Liver (tissue), 9 donors: ENCODE measurements around the gene HBG2. TPM values are rescaled to one million over a fixed set of nuclear protein-coding genes. Genes with fewer than 3 reads are reported as not detected.

Experiments
- DNase-seq: peaks from one replicate; pipeline ENCODE4 v3.0.0-alpha.2; 2017; ENCODE audit warnings: low spot score
- H3K27ac ChIP-seq, 2 donors: one replicate each; pipeline ENCODE4 v1.7.0; 2013; ENCODE audit warnings: inconsistent platforms in 2 of 2, low read length in 2 of 2, control low read depth in 1 of 2, low read depth in 1 of 2, mild to moderate bottlenecking in 1 of 2
- H3K27me3 ChIP-seq, 4 donors: one replicate each; pipeline versions ENCODE4 v1.6.1 to v1.7.0; 2013; ENCODE audit warnings: low read length in 3 of 4, inconsistent platforms in 1 of 4, mild to moderate bottlenecking in 1 of 4, moderate library complexity in 1 of 4; ENCODE audit not compliant: control insufficient read depth in 4 of 4, insufficient read depth in 4 of 4
- H3K36me3 ChIP-seq, 4 donors: one replicate each; pipeline versions ENCODE4 v1.6.1 to v1.7.0; 2013; ENCODE audit warnings: low read length in 3 of 4, mild to moderate bottlenecking in 3 of 4, low read depth in 1 of 4, moderate library complexity in 1 of 4; ENCODE audit not compliant: control insufficient read depth in 4 of 4, insufficient read depth in 3 of 4
- H3K4me1 ChIP-seq, 4 donors: one replicate each; pipeline versions ENCODE4 v1.6.1 to v1.7.0; 2013; ENCODE audit warnings: low read length in 3 of 4, mild to moderate bottlenecking in 3 of 4, moderate library complexity in 1 of 4; ENCODE audit not compliant: control insufficient read depth in 4 of 4, insufficient read depth in 4 of 4
- H3K4me3 ChIP-seq, 3 donors: one replicate each; pipeline versions ENCODE4 v1.6.1 to v1.7.0; 2013; ENCODE audit warnings: low read length in 3 of 3, control low read depth in 1 of 3, low read depth in 1 of 3, mild to moderate bottlenecking in 1 of 3
- H3K9ac ChIP-seq, 2 donors: one replicate each; pipeline ENCODE4 v1.7.0; 2013; ENCODE audit warnings: low read length in 2 of 2, mild to moderate bottlenecking in 2 of 2, moderate library complexity in 2 of 2, control low read depth in 1 of 2, low read depth in 1 of 2
- H3K9me3 ChIP-seq, 4 donors: one replicate each; pipeline versions ENCODE4 v1.6.1 to v1.7.0; 2013; ENCODE audit warnings: low read length in 3 of 4; ENCODE audit not compliant: control insufficient read depth in 4 of 4
- EGR1 ChIP-seq, 2 donors: IDR thresholded peaks; 2 replicates each; pipeline ENCODE4 v1.6.1; 2016 to 2018; ENCODE audit warnings: antibody characterized with exemption in 2 of 2, low read depth in 2 of 2
- FOXA1 ChIP-seq: IDR thresholded peaks from 2 replicates; pipeline ENCODE4 v1.6.1; 2016; ENCODE audit warnings: antibody characterized with exemption
- FOXA2 ChIP-seq: IDR thresholded peaks from 2 replicates; pipeline ENCODE4 v1.6.1; 2016; ENCODE audit warnings: antibody characterized with exemption
- HNF4A ChIP-seq, 2 donors: conservative IDR thresholded peaks; 2 replicates each; pipeline ENCODE4 v1.6.1; 2016; ENCODE audit warnings: antibody characterized with exemption in 2 of 2, mild to moderate bottlenecking in 2 of 2
- HNF4G ChIP-seq: IDR thresholded peaks from 2 replicates; pipeline ENCODE4 v1.6.1; 2016; ENCODE audit warnings: antibody characterized with exemption
- JUND ChIP-seq, 2 donors: IDR thresholded peaks; 2 replicates each; pipeline ENCODE4 v1.6.1; 2016; ENCODE audit warnings: antibody characterized with exemption in 2 of 2
- NR2F2 ChIP-seq: IDR thresholded peaks from 2 replicates; pipeline ENCODE4 v1.6.1; 2016; ENCODE audit warnings: antibody characterized with exemption
- RAD21 ChIP-seq, 2 donors: IDR thresholded peaks; 2 replicates each; pipeline ENCODE4 v1.6.1; 2016; ENCODE audit warnings: antibody characterized with exemption in 2 of 2, mild to moderate bottlenecking in 2 of 2
- RXRA ChIP-seq, 2 donors: IDR thresholded peaks; 2 replicates each; pipeline ENCODE4 v1.6.1; 2017 to 2018; ENCODE audit warnings: antibody characterized with exemption in 2 of 2, mild to moderate bottlenecking in 1 of 2
- SP1 ChIP-seq: IDR thresholded peaks from 2 replicates; pipeline ENCODE4 v1.6.1; 2018; ENCODE audit warnings: antibody characterized with exemption, mild to moderate bottlenecking
- TAF1 ChIP-seq: conservative IDR thresholded peaks from 2 replicates; pipeline ENCODE4 v1.6.1; 2016; ENCODE audit warnings: antibody characterized with exemption, mild to moderate bottlenecking
- YY1 ChIP-seq: IDR thresholded peaks from 2 replicates; pipeline ENCODE4 v1.6.1; 2016; ENCODE audit warnings: antibody characterized with exemption, mild to moderate bottlenecking
- WGBS: extraction: QIAGEN DNeasy Blood & Tissue Kit; methylation state at CpG from one replicate; pipeline ENCODE4 v1.1.7; 2013; 5-methylcytosine and 5-hydroxymethylcytosine counted together
- polyA plus RNA-seq, 2 donors: library from polyadenylated mRNA; stranded (reverse) in 1 of 2; unstranded in 1 of 2; fragments of 200-250 nt in 1 of 2; fragments of >200 nt in 1 of 2; fragmentation: Nextera tagmentation in 1 of 2; extraction: Ambion mirVana in 1 of 2; gene quantifications; one replicate each; pipeline versions ENCODE4 v1.2.1 to v1.2.3, GENCODE V29; 2013 to 2015
- total RNA-seq, 2 donors: library from RNA; depleted of rRNA; stranded (reverse); fragments of >200 nt; gene quantifications; one replicate each; pipeline ENCODE4 v1.2.3, GENCODE V29; 2014
- TF ChIP-seq, protein P1 (sequence below): IDR thresholded peaks from 2 replicates; pipeline ENCODE4 v1.6.1; 2016; ENCODE audit warnings: antibody characterized with exemption
- TF ChIP-seq, protein P2 (sequence below): IDR thresholded peaks from 2 replicates; pipeline ENCODE4 v1.6.1; 2016; ENCODE audit warnings: antibody characterized with exemption
- TF ChIP-seq, protein P3 (sequence below): IDR thresholded peaks from 2 replicates; pipeline ENCODE4 v1.6.1; 2016; ENCODE audit warnings: antibody characterized with exemption, mild to moderate bottlenecking
- TF ChIP-seq, protein P4 (sequence below): IDR thresholded peaks from 2 replicates; pipeline ENCODE4 v1.6.1; 2016; ENCODE audit warnings: antibody characterized with exemption
- donor health status: healthy.
- donor health status: healthy.
- donor health status: healthy.
- donor health status: healthy.
- donor health status: healthy.

The HBG2 gene
- total and polyA plus RNA-seq, 4 donors, result 0.71 to 55,632 TPM; not detected in 2

DNA sequence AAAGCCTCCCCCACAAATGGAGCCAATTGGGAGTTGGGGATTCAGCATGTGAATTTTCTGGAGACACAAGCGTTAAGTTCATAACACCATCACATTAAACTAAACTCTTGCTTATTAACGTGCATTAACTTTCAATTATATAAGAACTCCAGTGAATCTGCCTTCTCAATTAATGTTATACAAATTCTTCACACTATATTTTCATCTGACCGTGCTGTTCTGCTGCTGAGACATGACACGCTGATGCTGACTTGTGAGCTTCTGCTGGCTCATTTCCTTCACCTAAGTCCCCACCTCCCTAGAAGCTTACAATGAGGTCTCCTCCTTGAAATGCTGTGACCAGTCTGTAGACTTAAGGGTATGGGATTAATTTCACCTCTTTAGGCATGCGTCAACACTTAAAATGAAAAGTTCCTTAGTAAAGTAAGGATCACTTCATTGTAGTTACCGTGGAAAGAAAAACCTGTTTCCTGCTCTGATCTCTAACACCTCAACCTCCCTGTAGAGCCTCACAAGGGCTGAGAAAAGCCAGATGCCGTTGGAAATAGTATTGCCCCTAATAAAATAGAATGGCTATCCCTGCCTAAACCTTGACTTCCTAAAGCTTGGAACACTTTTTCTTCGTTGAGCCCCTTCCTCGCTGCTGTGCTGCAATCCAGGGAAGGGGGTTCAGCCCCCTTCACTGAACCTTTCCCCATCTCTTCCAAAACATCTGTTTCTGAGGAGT lies 2.2 kb downstream of the HBG2 start:
- Histone ChIP-seq H3K4me3 (no peak overlapping the region), H3K4me1 (no peaks in the 10 kb centered on the region), H3K36me3 (no peaks in the 10 kb centered on the region), H3K27ac (no peak overlapping the region), H3K9ac (no peak overlapping the region), H3K27me3 (peaks cover 0 to 15% (median 0%) of the 10 kb centered on the region in 4 donors), H3K9me3 (no peaks in the 10 kb centered on the region)
- 67% methylated on average over 9 of the region's 9 CpGs for WGBS
- peak; percentile 55 for DNase-seq
- TF ChIP-seq FOXA2, result no peak
- TF ChIP-seq HNF4G, result no peak
- TF ChIP-seq RXRA (IDR thresholded peaks at IDR 0.05), result no peak
- TF ChIP-seq, protein P1, sequence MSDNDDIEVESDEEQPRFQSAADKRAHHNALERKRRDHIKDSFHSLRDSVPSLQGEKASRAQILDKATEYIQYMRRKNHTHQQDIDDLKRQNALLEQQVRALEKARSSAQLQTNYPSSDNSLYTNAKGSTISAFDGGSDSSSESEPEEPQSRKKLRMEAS, result no peak
- TF ChIP-seq NR2F2, result no peak
- no peak for TF ChIP-seq EGR1 (IDR thresholded peaks at IDR 0.05; ENCODE audit: low read depth in 2 of 2)
- TF ChIP-seq TAF1, result no peak
- no peak for TF ChIP-seq JUND (IDR thresholded peaks at IDR 0.05)
- no peak for TF ChIP-seq YY1
- TF ChIP-seq HNF4A (conservative IDR thresholded peaks at IDR 0.05), result no peak
- TF ChIP-seq, protein P2, sequence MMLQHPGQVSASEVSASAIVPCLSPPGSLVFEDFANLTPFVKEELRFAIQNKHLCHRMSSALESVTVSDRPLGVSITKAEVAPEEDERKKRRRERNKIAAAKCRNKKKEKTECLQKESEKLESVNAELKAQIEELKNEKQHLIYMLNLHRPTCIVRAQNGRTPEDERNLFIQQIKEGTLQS, result no peak
- TF ChIP-seq, protein P3, sequence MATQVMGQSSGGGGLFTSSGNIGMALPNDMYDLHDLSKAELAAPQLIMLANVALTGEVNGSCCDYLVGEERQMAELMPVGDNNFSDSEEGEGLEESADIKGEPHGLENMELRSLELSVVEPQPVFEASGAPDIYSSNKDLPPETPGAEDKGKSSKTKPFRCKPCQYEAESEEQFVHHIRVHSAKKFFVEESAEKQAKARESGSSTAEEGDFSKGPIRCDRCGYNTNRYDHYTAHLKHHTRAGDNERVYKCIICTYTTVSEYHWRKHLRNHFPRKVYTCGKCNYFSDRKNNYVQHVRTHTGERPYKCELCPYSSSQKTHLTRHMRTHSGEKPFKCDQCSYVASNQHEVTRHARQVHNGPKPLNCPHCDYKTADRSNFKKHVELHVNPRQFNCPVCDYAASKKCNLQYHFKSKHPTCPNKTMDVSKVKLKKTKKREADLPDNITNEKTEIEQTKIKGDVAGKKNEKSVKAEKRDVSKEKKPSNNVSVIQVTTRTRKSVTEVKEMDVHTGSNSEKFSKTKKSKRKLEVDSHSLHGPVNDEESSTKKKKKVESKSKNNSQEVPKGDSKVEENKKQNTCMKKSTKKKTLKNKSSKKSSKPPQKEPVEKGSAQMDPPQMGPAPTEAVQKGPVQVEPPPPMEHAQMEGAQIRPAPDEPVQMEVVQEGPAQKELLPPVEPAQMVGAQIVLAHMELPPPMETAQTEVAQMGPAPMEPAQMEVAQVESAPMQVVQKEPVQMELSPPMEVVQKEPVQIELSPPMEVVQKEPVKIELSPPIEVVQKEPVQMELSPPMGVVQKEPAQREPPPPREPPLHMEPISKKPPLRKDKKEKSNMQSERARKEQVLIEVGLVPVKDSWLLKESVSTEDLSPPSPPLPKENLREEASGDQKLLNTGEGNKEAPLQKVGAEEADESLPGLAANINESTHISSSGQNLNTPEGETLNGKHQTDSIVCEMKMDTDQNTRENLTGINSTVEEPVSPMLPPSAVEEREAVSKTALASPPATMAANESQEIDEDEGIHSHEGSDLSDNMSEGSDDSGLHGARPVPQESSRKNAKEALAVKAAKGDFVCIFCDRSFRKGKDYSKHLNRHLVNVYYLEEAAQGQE, result no peak
- TF ChIP-seq RAD21 (IDR thresholded peaks at IDR 0.05), result no peak
- no peak for TF ChIP-seq FOXA1

DNA sequence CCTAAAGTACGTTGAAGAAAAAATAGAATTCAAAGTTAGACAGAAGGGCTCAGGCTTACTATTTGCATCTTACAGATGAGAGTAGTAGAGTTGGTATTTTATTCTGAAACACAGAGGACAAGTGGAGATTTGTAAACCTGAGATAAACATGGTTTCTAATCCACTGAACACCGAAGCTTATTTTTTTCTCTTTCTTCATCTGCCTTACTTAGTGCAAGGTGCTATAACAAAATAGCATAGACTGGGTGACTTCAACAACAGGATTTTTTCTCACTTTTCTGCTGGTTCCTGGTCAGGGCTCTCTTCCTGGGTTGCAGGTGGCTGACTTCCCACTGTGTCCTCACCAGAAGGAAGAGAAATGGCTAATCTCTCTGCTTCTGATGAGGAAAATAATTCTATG lies 2.8 kb downstream of the HBG2 start:
- WGBS, result 23% methylated on average over 2 of the region's 2 CpGs
- Histone ChIP-seq H3K27ac (no peak overlapping the region), H3K4me3 (no peak overlapping the region), H3K36me3 (no peaks in the 10 kb centered on the region), H3K9ac (no peak overlapping the region), H3K27me3 (peaks cover 0 to 15% (median 0%) of the 10 kb centered on the region in 4 donors), H3K9me3 (no peaks in the 10 kb centered on the region), H3K4me1 (no peaks in the 10 kb centered on the region)
- TF ChIP-seq YY1, result no peak
- peak; percentile 45 for DNase-seq

DNA sequence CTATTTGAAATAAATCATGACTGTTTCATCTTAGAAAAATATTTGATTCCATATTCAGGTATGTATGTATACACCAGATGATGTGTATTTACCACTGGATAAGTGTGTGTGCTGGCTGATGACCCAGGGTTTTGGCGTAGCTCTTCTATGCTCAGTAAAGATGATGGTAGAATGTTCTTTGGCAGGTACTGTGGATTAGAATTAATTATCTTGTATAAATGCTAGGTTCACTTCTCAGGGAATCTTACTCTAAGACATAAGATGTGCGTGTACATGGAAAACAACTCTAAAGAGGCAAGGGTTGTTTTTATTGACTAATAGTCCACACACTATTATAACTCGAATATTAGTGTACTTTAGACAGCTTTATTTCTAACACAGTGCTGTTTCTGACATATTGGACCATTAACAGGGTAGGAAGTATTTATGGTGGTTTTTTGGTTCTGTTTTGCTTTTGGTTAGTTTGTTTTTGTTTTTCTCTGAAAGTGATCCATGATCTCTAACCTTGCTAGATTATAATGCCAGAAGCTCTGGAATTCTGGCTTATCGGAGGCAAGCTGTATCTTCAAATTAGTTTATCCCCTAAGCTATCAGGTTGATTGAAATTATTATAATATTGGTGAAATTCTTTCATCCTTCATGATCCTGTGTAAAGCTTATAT lies 3.9 kb downstream of the HBG2 start:
- no peak overlapping the region for H3K27ac ChIP-seq
- WGBS, result 81% methylated on average over 4 of the region's 4 CpGs
- TF ChIP-seq RAD21 (IDR thresholded peaks at IDR 0.05) (no peak), YY1 (no peak), JUND (IDR thresholded peaks at IDR 0.05) (no peak), EGR1 (IDR thresholded peaks at IDR 0.05; ENCODE audit: low read depth in 2 of 2) (no peak), RXRA (IDR thresholded peaks at IDR 0.05) (no peak), SP1 (no peak), TAF1 (no peak), NR2F2 (no peak)
- TF ChIP-seq, protein P4, sequence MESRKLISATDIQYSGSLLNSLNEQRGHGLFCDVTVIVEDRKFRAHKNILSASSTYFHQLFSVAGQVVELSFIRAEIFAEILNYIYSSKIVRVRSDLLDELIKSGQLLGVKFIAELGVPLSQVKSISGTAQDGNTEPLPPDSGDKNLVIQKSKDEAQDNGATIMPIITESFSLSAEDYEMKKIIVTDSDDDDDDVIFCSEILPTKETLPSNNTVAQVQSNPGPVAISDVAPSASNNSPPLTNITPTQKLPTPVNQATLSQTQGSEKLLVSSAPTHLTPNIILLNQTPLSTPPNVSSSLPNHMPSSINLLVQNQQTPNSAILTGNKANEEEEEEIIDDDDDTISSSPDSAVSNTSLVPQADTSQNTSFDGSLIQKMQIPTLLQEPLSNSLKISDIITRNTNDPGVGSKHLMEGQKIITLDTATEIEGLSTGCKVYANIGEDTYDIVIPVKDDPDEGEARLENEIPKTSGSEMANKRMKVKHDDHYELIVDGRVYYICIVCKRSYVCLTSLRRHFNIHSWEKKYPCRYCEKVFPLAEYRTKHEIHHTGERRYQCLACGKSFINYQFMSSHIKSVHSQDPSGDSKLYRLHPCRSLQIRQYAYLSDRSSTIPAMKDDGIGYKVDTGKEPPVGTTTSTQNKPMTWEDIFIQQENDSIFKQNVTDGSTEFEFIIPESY, result no peak
- TF ChIP-seq, protein P3, result no peak
- H3K36me3 ChIP-seq, result no peaks in the 10 kb centered on the region
- no peak overlapping the region for H3K4me3 ChIP-seq
- H3K4me1 ChIP-seq, result no peaks in the 10 kb centered on the region
- peaks cover 0 to 15% (median 0%) of the 10 kb centered on the region in 4 donors for H3K27me3 ChIP-seq
- H3K9me3 ChIP-seq, result no peaks in the 10 kb centered on the region
- H3K9ac ChIP-seq, result no peak overlapping the region
- no peak for DNase-seq
